Uterus (tissue), 4 donors: ENCODE measurements around the gene EPB41L1. TPM values are rescaled to one million over a fixed set of nuclear protein-coding genes. Genes with fewer than 3 reads are reported as not detected.

Experiments
- DNase-seq, 2 donors: peaks; one replicate each; pipeline ENCODE4 v3.0.0-alpha.2; 2019 to 2020
- H3K27ac ChIP-seq, 2 donors: fragments of 200-600 bp; sonication (generic); 1 replicate in 1 of 2; 2 replicates in 1 of 2; pipeline ENCODE4 v1.5.1; 2016 to 2018
- H3K27me3 ChIP-seq, 2 donors: fragments of 200-600 bp; sonication (generic); one replicate each; pipeline ENCODE4 v1.5.1; 2018 to 2019; ENCODE audit warnings: control low read depth in 1 of 2
- H3K36me3 ChIP-seq, 2 donors: fragments of 200-600 bp; sonication (generic); one replicate each; pipeline ENCODE4 v1.5.1; 2019; ENCODE audit warnings: control low read depth in 1 of 2
- H3K4me1 ChIP-seq, 2 donors: fragments of 200-600 bp; sonication (generic); one replicate each; pipeline ENCODE4 v1.5.1; 2018 to 2019; ENCODE audit warnings: control low read depth in 1 of 2
- H3K4me3 ChIP-seq, 2 donors: fragments of 200-600 bp; sonication (generic); 1 replicate in 1 of 2; 2 replicates in 1 of 2; pipeline ENCODE4 v1.5.1; 2018 to 2019; ENCODE audit warnings: mild to moderate bottlenecking in 1 of 2
- H3K9me3 ChIP-seq, 2 donors: fragments of 200-600 bp; sonication (generic); one replicate each; pipeline ENCODE4 v1.5.1; 2019; ENCODE audit warnings: control low read depth in 1 of 2
- POLR2A ChIP-seq, 2 donors: fragments of 450-650 bp; IDR thresholded peaks; one replicate each; pipeline ENCODE4 v1.6.1; 2016; ENCODE audit warnings: antibody characterized with exemption in 2 of 2, mild to moderate bottlenecking in 1 of 2, moderate library complexity in 1 of 2
- intact Hi-C: fragments of 100-400 bp; cut with DNase I; formaldehyde crosslinking; loops from one replicate; pipeline ENCODE4 v1.15.1; 2023; ENCODE audit warnings: low total_unique reads
- total RNA-seq, 4 donors: library from RNA; depleted of rRNA in 3 of 4; stranded (reverse); fragments of >200 nt in 3 of 4; gene quantifications; one replicate each; pipeline versions ENCODE4 v1.1.0 to v1.2.4, GENCODE V29; 2014 to 2023
- TF ChIP-seq, protein P1 (sequence below), 4 experiments: fragments of 200-600 bp in 2 of 4; fragments of 450-650 bp in 2 of 4; sonication (generic) in 2 of 4; IDR thresholded peaks; one replicate each; pipeline ENCODE4 v1.5.1; 2016 to 2019; ENCODE audit warnings: antibody characterized with exemption in 4 of 4, mild to moderate bottlenecking in 2 of 4, moderate library complexity in 1 of 4
- donor health status: DM: yes; HTN: yes; CAD: no.

EPB41L1 gene
- total RNA-seq, 4 donors from 2014 or later, result 4.9 to 69.2 (median 33.2) TPM

DNA sequence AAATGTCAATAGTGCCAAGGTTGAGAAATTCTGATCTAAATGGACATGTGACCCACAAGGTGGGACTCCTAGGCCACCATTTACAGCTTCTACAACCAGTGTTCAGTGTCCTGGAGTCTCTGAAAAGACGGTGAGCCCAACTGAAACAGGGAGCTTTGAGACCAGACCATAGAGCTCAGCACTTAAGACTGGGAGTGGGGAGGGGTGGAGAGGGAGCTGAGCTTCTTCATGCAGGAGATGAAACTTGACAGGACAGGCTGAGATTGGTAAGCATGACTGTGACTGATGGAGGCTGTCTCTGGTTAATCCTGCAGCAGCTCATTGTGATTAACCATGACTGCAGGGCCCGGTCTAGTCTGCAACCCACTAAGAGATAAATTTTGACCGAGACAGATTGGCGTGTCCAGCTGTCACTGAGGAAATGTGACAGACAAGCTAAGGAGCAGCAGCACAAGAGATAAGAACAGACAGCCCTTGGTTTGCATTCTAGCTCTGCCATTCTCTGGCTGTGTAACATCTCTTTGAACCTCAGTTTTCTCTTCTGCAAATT lies 80.3 kb downstream of the EPB41L1 start:
- no peak for DNase-seq
- H3K36me3 ChIP-seq, result no peaks in the 10 kb centered on the region
- H3K27me3 ChIP-seq, result no peaks in the 10 kb centered on the region
- peaks cover 4 to 5% of the 10 kb centered on the region in 2 donors for H3K4me1 ChIP-seq
- intact Hi-C loops, result no loop called here
- no peak overlapping the region for H3K4me3 ChIP-seq
- H3K9me3 ChIP-seq, result no peaks in the 10 kb centered on the region
- no peak for TF ChIP-seq POLR2A (IDR thresholded peaks at IDR 0.05)
- TF ChIP-seq, protein P1, sequence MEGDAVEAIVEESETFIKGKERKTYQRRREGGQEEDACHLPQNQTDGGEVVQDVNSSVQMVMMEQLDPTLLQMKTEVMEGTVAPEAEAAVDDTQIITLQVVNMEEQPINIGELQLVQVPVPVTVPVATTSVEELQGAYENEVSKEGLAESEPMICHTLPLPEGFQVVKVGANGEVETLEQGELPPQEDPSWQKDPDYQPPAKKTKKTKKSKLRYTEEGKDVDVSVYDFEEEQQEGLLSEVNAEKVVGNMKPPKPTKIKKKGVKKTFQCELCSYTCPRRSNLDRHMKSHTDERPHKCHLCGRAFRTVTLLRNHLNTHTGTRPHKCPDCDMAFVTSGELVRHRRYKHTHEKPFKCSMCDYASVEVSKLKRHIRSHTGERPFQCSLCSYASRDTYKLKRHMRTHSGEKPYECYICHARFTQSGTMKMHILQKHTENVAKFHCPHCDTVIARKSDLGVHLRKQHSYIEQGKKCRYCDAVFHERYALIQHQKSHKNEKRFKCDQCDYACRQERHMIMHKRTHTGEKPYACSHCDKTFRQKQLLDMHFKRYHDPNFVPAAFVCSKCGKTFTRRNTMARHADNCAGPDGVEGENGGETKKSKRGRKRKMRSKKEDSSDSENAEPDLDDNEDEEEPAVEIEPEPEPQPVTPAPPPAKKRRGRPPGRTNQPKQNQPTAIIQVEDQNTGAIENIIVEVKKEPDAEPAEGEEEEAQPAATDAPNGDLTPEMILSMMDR (IDR thresholded peaks at IDR 0.05), result no peak
- H3K27ac ChIP-seq, result no peak overlapping the region

DNA sequence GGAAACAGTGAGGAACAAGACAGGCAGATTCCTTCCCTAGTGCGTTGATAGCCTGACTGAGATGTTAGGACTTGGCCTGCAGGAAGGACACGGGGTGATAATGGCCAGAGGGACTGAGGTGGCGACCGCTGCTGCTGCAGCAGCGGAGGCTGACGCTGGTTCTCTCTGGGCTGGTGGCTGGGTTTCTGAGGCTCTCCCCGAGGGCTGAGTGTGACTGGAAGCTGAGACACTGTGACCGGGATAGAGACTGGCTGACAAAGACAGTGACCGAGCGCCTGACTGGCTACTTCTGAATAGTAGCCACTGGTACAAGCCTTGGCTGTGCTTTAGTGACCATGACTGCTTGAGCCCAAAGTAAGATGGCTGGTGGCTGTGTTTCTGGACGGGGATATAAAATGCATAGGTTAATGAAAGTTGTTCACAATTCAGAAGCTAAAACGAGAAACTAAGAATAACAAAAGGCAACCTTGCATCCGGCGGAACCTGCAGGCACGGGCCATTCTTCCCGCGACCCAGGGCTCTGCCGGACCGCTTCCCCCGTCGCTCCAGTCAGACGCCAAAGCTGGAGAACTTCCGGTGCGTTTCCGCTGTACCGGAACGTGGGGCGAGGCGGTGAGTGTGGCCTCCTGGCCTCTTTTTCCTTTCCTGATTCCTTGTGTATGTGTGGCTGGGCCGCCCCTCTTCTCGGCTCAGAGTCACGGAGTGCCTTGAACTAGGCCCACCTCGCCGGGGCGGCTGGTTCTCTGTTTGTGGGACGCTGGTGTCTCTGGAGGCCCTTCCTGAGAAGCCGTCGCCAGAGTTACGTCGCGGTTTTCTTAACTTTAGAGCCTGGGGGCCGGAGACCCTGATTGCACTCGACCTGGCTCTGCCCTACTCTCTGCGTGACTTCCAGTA lies 81.6 kb downstream of the EPB41L1 start, which contains the start of gene AAR2:
Gene AAR2, plus strand, starts transcription at position 587 of the 894 bp plus-strand sequence. CDS start 3,391 bp downstream, outside the sequence.
- Histone ChIP-seq H3K36me3 (no peaks in the 10 kb centered on the region), H3K4me1 (peaks cover 4 to 5% of the 10 kb centered on the region in 2 donors), H3K27me3 (no peaks in the 10 kb centered on the region), H3K4me3 (peak within 1 kb of the TSS; percentile 73 to 81), H3K27ac (peak within 1 kb of the TSS; percentile 53 to 73), H3K9me3 (no peaks in the 10 kb centered on the region)
- intact Hi-C loops, result no loop called here
- TF ChIP-seq POLR2A (IDR thresholded peaks at IDR 0.05), result no peak
- TF ChIP-seq, protein P1 (IDR thresholded peaks at IDR 0.05), result no peak
- DNase-seq, result peak; percentile 64 to 73

DNA sequence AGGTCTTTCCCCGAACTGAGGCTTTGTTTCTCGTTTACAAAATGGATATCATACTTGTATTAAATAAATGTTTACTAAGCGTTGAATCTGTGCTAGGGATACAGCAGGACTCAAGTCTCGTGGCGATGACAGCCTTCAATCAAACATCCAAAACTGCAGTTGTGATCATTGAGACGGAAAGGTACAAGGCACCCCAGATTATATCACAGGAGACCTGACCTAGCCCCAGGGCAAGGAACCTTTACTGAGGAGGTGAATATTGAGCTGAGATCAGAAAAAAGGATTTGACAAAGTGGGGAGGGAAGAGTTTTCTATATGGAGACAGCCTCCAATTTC lies 82.2 kb downstream of the EPB41L1 start:
- H3K4me3 ChIP-seq, result peak overlapping the region; percentile 73 to 81
- no peaks in the 10 kb centered on the region for H3K36me3 ChIP-seq
- peak overlapping the region; percentile 53 to 73 for H3K27ac ChIP-seq
- no peaks in the 10 kb centered on the region for H3K27me3 ChIP-seq
- H3K4me1 ChIP-seq, result peaks cover 4 to 5% of the 10 kb centered on the region in 2 donors
- DNase-seq, result no peak
- no peak for TF ChIP-seq POLR2A (IDR thresholded peaks at IDR 0.05)
- TF ChIP-seq, protein P1 (IDR thresholded peaks at IDR 0.05), result no peak
- no peaks in the 10 kb centered on the region for H3K9me3 ChIP-seq
- intact Hi-C loops, result no loop called here

DNA sequence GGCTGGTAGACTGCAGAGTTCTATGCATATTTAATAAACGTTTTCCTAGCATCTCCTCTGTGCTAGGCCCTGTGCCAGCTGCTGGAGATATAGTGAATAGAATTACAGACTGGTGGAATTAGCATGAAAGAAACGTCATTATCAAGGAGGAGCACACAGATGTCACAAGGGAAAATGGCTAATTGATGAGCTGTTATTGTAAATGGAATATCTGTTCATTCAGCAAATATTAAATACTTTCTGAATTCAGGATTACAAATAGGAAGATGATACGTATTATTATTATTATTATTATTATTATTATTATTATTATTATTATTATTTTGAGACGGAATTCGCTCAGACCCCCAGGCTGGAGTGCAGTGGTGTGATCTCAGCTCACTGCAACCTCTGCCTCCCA lies 82.9 kb downstream of the EPB41L1 start:
- Histone ChIP-seq H3K27me3 (no peaks in the 10 kb centered on the region), H3K9me3 (no peaks in the 10 kb centered on the region), H3K27ac (no peak overlapping the region), H3K36me3 (no peaks in the 10 kb centered on the region), H3K4me1 (peaks cover 4 to 5% of the 10 kb centered on the region in 2 donors), H3K4me3 (peak overlapping the region; percentile 73 to 81)
- no peak for TF ChIP-seq POLR2A (IDR thresholded peaks at IDR 0.05)
- TF ChIP-seq, protein P1 (IDR thresholded peaks at IDR 0.05), result no peak
- intact Hi-C loops, result no loop called here
- DNase-seq, result no peak

DNA sequence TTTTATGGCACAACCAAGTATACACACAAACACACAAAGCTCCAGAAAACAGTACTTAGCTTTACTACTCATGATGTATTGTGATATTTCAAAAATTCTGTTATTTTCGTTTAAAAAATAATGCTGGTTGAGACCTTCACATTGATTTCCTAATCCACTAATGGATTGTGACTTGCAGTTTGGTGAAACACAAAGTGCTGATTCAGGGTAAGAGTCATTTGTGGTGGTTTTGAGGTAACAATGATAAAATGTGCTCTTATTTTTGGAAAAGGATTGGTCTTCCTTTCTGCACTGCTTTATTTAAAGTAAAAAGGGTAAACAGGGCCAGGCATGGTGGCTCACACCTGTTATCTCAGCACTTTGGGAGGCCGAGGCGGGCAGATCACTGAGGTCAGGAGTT lies 83.6 kb downstream of the EPB41L1 start:
- Histone ChIP-seq H3K27ac (no peak overlapping the region), H3K27me3 (no peaks in the 10 kb centered on the region), H3K36me3 (no peaks in the 10 kb centered on the region), H3K4me1 (peaks cover 4 to 5% of the 10 kb centered on the region in 2 donors), H3K9me3 (no peaks in the 10 kb centered on the region), H3K4me3 (no peak overlapping the region)
- DNase-seq, result no peak
- intact Hi-C loops, result no loop called here
- TF ChIP-seq, protein P1 (IDR thresholded peaks at IDR 0.05), result no peak
- no peak for TF ChIP-seq POLR2A (IDR thresholded peaks at IDR 0.05)
